Measurements from ENCODE around the gene B3GALNT2.
A peak's percentile ranks its signal among the peaks of the same experiment; 100 is the strongest.

Gene B3GALNT2

DNA sequence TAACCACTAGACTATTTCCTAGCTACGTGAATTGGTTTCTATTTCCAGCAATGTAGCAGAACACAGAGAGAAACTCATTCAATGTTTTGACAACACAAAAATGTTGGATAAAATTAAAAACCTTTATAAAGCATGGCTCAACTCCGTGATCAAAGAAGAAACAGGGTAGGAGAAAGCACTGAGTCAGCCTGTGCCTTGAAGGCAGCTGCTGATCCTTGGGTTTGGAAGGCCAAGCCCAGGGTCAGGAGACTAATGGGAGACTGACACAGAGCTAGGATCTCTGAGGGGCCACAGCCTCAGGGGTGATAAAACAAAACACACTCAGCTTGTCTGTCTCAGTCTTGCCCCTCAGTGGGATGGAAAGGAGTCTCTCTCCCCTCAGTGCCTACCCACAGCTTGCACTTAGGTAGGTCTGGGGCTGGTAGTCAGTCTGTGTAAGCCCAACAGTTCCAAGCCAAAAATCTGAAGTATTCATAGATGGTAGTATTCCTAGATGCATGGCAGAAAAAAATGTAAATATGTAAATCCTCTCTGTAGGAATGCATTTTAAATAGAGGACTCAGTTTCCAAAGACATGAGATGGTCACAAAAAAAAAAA is 53.3 kb downstream of the B3GALNT2 start:
- ATAC-seq = no peak

DNA sequence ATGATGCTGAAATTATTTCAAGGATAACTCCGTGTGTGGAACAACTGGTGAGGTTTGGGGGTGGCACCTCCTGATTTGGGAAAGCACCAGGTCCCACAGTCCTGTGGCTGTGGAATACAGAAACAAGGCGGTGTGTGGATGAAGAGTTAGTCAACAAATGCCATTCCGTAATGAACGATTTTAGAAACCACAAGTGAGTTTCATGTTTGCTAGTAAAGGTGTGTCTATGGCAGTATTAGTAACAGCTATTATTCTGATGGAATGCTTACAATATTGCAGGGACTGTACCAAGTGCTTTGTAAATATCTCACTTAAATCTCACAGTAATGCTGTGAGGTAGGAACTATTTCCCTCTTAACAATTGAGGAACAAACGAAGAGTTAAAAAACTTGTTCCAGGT is 53.8 kb downstream of the B3GALNT2 start:
- no peak for ATAC-seq

DNA sequence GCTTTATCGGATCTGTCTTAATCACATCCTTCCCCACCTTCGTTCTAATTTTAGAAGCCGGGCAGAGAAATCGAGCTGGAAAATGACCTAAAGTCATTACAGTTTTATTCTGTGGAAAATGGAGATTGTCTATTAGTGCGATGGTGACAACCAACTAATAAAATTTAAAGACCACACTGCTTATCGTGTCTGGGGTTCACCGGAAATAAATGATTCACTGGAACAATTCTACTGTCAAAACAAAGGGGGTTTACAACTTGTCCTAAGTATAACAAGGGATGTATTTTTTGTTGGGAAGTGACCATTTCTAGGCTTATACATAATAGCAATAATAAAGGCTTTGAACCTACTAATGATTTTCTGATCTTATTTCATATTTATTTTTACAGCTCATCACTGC is 55.6 kb downstream of the B3GALNT2 start:
- ATAC-seq = no peak

DNA sequence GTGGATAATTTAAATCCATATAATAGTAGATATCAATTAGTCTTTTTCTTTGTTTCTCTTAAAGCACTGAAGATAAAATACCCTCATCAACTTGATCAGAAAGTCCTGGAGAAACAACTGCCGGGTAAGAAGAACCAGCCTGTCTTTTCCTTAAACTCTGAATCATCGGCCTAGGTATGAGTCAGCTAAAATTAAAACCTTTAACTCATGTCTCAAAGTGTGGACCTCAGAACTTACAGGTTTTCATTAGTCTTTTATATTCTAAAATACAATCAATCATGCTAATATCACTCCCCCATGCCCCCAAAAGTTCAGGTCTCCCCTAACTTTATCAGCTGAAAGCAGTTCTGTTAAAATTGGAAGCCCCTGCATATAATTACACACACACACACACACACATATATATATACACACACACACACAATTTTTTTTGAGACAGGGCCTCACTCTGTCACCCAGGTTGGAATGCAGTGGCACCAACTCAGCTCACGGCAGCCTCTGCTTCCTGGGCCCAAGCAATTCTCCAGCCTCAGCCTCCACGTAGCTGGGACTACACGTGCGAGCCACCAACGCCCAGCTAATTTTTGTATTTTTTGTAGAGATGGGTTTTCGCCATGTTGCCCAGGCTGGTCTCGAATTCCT is 61.3 kb downstream of the B3GALNT2 start:
- peak; percentile 28 to 58 for ATAC-seq

DNA sequence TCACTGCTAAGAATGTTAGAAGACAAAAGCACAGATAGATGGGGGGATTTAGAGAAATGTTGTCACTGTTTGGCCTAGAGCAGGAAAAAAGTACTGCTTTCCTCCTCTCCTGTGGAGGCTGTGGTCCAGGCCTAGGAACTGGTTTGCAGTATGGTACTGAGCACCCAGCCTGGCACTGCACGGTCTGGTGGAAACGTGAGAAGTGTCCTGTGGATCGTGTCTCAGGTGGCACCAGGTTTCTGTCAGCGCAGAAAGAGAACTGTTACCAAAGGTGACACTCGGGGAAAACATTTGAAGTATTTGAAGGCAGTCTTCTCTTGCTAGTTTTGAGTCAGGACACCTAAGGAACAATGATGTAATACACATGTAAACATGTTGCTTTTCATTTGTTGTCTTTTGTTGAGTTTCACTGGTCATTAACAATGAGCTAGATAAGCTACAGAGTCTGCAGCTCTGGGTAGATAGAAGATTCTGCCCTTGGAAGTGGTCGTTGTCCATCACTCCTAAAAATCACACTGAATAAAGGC is 63.0 kb downstream of the B3GALNT2 start:
- no peak for ATAC-seq

DNA sequence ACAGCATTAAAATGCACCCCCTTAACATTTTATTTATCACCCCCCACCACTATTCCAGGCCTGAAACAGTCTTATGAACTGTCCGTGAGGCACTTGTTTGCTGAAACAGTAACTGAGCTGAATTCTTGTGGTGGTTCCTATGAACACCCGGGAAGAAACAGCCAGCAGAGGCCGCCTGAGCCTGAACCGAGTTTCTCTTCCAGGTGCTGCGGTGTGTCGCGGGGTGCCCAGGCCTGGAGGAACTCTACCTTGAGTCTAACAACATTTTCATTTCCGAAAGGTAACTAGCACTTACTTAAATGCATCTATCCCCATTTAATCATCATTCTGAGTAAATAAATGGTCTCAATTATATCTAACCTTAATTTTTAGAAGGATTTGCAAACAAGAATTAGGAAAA is 70.3 kb downstream of the B3GALNT2 start:
- ATAC-seq = no peak

DNA sequence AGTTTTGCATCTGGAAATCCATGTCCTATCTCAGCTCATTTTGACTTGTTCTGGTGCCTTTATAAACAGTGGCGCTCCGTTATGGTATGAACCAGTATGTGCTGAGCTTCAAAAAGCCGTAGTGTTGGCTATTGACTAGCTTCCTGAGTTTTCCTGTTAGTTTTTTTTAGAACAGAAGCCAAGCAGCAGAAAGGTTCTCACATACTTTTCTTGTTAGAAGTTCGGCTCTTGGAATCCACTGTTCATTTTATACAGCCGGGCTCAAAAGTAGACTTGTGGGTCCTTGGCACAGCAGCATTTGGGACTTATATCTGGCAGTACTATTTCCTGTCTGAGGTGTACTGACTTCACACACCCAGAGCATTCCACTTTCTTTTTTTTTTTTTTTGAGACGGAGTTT is 73.3 kb downstream of the B3GALNT2 start:
- ATAC-seq = no peak

DNA sequence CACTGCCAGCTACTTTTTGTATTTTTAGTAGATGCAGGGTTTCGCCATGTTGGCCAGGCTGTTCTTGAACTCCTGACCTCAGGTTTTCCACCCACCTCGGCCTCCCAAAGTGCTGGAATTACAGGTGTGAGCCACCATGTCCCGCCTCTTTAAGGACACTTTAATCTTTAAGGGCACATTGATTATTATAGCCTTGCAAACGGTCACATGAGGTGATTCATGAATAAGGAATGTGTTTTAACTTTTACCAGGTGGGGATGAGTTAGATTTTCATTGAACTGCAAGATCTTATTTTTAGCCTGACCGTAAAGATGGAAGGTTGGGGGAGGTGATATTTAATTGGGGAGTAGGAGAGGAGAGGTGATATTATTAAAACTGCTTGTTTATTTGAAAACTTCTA is 75.1 kb downstream of the B3GALNT2 start:
- no peak for ATAC-seq

DNA sequence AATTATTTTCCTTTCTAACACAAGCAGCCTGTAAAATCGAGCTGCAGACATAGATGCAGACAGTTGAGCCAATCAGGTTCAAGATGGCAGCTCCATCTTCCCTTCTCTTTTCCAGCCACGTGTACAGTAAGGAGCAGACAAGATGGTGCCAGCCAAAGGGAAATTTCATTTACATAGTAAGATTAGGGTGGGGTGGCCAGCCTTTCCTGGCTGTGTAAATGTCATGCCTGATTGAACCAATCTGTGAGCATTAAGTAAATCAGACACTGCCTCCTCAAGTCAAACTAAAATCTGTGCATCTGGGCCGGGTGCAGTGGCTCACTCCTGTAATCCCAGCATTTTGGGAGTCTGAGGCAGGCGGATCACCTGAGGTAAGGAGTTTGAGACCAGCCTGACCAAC is 76.8 kb downstream of the B3GALNT2 start:
- no peak for ATAC-seq

DNA sequence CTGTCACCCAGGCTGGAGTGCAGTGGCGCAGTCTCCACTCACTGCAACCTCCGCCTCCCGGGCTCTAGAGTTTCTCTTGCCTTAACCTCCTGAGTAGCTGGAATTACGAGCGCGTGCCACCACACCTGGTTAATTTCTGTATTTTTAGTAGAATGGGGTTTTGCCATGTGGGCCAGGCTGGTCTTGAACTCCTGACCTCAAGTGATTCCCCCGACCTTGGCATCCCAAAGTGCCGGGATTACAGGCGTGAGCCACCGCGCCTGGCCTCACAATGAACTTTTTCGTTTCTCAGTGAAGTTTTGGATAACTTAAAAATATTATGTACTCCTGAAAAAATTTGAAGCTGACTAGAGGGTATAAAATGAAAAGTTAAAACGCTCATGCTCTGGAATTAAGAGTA is 77.6 kb downstream of the B3GALNT2 start:
- ATAC-seq = no peak

DNA sequence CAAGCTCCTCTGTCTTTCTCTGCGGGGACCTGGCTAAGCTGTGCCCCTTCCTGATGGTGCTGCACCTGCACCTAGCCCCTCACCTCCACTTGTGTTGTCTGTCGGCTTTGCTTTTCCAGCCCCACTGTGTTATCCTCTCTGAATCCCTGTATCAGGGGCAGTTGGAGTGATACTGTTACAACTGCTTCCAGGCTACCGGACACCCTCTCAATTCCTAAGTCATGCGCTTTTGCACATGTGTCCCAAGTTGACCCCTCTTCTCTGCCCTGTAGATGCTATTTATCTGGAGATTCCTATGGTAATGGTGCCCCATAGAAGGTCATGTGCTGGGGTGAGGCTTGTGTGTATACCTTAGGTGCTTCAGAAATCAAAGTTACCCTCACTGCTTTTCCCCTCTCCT is 78.1 kb downstream of the B3GALNT2 start:
- no peak for ATAC-seq

DNA sequence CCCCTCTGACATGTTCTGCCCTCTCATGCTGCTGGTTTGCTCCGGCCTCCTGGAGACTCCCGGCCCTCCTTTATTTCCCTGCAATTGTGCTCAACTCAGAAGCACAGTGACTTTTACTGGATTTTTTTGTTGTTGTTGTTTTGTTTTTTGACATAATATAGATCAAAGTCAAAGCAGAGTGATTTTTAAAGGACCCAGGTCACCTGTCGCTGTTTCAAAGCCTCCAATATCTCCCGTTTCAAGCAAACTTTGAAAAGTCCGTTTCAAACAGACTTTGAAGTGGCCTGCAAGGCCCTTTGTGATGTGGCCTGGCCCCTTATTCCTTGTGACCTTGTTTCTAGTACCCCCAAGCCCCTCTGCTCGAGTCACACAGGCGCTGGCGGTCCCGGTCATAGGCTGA is 78.9 kb downstream of the B3GALNT2 start:
- ATAC-seq = no peak

DNA sequence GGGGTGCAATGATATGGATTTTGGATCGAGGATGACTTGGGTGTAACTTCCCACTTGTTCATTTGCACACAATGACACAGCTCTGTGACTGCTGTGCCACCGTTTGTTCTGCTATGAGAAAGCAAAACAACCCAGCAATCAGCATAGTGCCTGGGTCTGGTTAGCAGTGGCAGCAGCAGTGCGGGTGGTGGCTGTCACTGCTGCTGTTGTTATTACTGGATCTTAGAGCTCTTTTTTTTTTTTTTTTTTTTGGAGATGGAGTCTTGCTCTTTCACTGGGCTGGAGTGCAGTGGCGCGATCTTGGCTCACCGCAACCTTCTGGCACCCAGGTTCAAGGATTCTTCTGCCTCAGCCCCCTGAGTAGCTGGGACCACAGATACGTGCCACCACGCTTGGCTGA is 80.2 kb downstream of the B3GALNT2 start:
- ATAC-seq = no peak

DNA sequence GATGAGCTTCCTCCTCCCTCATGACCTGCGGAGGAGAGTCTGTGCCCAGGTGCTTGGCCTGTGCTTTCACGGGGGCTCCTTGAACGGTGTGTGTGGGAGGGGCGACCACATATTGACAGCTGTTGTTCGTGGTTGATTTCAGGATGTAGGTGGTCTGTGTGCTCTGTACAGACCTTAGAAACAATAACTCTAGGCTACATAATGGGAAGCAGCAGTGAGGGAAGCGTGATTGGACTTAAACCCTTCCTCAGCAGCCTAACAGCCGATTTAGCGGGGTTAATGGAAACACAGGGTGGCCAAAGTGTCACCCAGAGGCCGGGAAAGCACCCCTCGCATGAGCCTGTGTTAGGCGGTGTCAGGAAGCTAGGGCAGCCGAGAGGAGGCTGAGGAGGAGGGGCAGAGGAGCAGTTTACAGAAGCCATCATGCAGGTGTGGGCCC is 81.0 kb downstream of the B3GALNT2 start:
- peak; percentile 51 to 73 for ATAC-seq

DNA sequence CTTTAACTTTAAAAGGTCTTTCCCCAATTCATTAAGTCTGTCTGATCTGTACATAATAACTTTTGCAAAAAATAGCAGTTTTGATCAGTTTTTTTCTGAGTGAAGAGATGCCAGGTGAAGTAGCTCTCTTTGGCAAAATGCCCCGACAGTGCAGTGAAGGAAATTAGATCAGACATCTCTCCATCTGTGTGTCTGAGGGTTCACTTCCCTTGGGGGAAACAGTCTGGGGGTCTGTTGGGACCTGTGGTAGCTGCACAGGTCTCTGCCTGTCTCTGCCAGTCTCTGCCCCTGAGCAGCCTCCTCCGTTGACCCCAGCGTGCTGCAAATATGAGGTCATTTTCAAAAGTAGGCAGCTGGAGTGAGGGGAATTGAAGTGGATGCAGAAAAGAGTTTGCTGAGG is 82.5 kb downstream of the B3GALNT2 start:
- ATAC-seq = no peak

DNA sequence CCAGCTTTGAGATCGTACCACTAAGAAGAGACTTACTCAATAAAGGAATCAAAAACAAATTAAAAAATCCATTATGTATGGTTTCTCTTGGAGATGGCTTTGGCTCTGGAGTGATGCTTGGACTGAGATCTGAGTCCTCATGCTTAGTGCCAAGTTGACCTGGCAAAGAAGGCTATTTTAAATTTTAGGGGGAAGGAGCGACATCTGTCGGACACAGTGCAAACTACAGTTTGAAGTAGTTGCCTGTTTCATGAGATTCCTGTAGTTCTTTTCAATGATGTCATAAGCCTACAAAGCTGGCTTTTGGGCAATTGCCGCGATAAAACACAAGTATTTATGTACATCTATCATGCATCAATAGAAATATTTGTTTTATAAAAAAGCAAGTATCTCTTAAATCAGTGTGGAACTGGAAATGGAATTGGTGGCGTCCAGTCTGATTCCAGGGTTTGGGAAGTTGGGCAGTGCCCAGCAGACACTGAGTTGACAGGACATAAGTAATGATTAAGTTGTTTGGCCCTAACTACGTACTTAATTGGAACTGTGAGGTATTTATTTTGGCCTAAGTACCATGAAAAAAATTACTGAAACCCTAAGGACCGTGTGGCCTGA is 87.1 kb downstream of the B3GALNT2 start:
- ATAC-seq = peak in 1 of 2 donors; percentile 58

DNA sequence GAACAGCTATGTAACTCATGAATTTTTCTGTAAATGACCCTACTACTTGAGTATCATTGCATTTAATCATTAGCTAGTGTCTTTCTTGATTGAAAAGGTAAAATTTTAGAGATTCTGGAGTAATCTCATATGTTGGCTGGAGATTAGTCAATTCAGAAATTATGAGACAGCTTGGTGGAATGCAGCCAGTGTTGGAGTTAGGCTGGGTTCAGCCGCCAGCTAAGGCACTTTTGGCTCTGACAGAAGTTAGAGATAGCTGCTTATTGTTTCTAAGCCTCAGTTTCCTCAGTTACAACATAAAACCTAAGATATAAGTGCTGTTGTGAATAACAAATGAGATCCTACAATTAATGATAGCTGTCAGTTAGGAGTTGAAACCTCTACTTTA is 87.6 kb downstream of the B3GALNT2 start:
- ATAC-seq = no peak

DNA sequence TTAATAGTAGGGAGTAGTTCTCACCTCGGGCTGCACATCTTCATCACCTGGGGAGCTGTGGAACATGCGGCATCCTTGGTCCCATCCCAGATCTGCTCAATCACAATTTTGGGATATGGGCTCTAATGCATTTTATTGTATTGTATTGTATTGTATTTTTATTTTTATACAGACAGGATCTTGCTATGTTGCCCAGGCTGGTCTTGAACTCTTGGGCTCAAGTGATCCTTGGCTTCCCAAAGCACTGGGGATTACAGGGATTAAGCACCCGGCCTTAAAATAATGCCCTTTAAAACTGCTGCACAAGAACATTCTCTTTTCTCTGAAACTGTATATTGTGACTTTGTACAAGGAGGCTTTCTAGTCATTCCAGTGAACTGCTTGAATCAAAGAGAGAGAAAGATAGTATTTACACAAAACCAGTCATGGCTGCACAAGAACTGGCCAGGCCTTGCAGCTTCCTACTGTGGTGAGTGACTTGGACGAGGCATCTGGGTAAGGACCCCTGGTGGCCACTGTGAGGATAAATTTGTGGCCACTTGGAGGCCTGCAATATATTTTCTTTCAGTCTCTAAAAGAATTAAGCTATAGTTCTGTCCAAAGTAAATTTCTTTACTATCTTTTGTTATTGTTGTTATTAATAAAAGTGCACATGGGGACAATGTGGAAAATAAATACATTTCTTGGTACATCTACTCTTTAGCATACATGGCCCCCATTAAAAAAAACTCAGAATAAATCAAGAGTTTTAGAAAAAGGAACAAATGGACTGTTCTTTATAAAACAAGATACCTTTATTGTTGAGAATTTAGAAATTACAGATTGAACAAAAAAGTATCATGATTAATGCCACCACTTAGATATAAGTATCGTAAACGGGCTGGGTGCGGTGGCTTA is 89.0 kb downstream of the B3GALNT2 start:
- peak; percentile 67 to 83 for ATAC-seq

DNA sequence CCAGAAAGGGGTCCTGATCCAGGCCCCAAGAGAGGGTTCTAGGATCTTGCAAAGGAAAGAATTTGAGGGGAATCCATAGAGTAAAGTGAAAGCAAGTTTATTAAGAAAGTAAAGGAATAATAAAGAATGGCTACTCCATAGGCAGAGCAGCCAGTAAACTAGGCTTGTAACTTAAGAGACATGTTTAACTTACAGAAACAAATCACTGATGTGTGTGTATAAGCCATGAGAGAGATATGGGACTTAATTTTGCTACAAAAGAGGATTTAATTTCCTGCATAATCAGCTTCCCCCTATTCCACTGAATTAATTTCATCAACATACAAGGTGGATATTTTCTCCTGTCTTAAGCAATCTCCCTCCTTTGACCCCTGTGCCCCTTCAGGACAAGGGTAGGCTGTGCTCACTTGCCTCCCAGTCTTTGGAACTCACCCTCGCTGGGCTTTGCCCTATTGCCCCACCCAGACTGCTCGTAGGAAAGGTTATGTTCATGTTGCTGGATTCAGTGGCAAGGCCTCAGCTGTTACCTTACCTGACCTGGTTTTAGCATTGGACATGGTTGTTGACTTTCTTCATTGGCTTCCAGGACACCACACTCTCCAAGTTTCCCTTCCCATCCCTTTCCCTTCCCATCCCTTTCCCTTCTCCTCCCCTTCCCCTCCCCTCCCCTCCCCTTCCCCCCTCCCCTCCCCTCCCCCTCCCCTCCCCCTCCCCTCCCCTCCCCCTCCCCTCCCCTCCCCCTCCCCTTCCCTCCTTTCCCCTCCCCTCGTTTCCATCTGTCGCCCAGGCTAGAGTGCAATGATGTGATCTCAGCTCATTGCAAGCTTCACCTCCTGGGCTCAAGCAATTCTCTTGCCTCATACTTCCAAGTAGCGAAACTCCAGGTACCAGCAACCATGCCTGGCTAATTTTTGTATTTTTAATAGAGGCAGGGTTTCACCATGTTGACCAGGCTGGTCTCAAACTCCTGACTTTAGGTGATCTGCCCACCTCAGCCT is 92.5 kb downstream of the B3GALNT2 start:
- no peak for ATAC-seq

DNA sequence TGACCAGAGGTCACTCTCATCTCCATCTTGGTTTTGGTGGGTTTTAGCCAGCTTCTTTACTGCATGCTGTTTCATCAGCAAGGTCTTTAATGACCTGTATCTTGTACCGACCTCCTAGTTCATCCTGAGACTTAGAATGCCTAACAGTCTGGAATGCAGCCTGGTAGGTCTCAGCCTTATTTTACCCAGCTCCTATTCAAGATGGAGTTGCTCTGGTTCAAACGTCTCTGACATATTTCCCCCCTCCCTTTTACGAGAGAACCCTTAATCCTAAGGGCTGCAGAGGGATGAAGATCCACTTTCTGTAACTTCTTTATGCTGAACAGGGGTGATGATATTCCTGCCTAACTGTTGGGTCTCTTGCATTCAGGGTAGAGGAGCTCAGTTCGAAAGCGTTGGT is 93.8 kb downstream of the B3GALNT2 start:
- ATAC-seq = no peak

DNA sequence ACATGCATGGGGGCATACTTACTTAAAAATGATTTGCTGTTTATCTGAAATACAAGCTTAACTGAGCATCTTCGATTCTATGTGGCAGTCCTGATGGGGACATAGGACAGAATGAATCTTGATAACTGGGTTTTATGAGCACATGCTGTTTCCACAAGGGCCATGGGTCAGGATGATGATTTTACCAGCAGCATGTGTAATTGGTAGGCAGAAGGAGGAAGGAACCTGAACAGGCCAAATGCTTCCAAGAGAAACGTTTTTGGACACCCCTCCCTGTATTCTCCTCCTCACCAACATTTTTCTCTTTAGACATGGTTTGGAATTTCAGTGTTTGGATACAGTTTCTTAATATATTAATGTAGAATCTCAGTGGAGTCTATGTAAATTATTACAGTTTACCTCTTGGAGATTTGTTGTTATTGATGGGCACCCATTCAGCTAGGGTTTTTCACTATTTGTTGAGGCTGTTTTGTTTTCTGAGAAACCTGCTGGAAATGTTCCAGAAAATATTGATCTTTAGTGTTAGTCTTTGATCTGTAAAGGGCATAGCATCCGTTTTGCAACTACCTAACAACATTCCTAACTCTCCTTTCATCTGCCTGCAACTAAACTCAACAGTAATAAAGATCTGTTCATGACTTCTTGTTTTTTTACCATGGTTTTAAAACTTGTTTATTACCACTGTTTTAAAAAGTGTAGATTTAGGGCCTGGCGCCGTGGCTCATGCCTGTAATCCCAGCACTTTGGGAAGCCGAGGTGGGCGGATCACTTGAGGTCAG is 95.0 kb downstream of the B3GALNT2 start:
- no peak for ATAC-seq
